Stimulated activated CD8-positive, alpha-beta memory T cell treated with anti-CD3 and anti-CD28 coated beads, Interleukin-15, amount 100 ng/mL, for 1 hour (primary cell): ENCODE measurements around the gene GRAMD1B.
"Not testable (repeated sequence)": the region's sequence is repeated elsewhere in the genome, so short reads cannot be mapped to it uniquely, and the experiment has no call there.

Experiments used
- DNase-seq: peaks from one replicate; pipeline ENCODE4 v3.0.0-alpha.2; 2020; ENCODE audit warnings: low read depth

Gene GRAMD1B

DNA sequence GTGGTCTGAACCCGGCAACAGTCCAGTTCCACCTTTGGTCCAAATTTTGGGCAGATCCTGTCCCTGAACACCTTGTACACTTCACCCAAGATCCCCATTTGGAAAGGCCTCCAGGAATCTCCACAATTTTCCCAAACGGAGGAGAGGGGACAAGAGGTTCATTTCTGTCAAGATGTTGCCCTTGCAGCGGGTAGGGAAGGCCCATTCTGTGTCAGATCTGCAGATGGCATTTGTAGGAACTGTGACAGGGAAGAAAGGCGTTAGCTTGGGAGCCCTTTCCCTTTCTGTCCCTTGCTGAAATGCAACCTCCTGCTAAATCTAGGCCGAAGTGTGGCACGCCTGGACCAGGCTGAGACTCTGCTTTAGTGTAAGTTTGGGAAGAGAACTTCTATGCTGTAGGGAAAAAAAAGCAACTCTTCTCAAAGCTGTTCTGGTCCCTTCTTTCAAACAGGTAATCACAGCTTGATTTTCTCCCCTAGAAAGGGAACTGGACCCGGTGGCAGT, 138.3 kb downstream of the GRAMD1B start:
- DNase-seq: no peak

DNA sequence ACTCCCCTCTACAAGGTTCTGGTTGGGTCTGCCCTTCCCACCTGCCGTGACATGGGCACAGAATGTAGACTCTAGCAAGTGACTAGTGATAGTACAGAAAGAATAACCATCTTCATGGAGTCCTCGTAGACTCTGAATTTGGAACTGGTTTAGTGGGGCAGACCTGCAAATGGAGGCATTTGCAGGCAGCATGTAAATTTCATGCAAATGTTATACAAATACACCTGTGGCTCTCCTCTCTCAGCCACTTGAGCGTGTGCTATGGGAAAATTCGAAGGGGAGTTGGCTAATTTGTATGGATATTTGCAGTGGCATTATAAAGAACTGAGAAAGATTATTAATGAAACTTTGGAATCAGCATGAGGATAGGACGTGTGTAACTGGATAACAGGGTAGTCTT, 139.3 kb downstream of the GRAMD1B start:
- no peak for DNase-seq

GRCh38 chr11:123570939-123571580, 141.0 kb downstream of the GRAMD1B start:
- no peak for DNase-seq

- DNase-seq: not testable (repeated sequence)
These were observed 142.7 kb downstream of the GRAMD1B start for GRCh38 chr11:123572791-123573190.

- DNase-seq: no peak
These were observed 143.2 kb downstream of the GRAMD1B start for GRCh38 chr11:123573286-123573685.

GRCh38 chr11:123575441-123575840, 145.4 kb downstream of the GRAMD1B start:
- DNase-seq: no peak

GRCh38 chr11:123576082-123576481, 146.0 kb downstream of the GRAMD1B start:
- DNase-seq: no peak

DNA sequence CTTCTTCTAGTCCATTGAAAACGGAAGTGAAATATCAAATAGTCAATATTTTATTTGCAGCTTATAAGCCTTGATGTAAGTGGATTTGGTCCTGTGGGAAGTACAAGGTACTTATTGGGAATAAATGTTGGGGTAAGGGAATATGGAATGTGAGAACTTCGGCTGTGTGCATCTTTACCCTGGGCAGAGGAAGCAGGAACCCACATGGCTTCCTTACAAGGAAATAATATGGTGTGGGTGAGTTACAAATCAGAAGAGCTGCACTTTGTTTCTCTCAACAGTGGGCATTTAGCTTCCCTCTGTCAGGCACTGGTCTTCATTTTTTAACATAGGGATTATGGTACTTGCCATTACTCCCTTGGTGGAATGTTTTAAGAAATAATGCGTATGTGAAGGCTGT, 146.4 kb downstream of the GRAMD1B start:
- DNase-seq: no peak

- peak; percentile 33 for DNase-seq
These were observed 147.1 kb downstream of the GRAMD1B start for GRCh38 chr11:123577081-123577598.

DNA sequence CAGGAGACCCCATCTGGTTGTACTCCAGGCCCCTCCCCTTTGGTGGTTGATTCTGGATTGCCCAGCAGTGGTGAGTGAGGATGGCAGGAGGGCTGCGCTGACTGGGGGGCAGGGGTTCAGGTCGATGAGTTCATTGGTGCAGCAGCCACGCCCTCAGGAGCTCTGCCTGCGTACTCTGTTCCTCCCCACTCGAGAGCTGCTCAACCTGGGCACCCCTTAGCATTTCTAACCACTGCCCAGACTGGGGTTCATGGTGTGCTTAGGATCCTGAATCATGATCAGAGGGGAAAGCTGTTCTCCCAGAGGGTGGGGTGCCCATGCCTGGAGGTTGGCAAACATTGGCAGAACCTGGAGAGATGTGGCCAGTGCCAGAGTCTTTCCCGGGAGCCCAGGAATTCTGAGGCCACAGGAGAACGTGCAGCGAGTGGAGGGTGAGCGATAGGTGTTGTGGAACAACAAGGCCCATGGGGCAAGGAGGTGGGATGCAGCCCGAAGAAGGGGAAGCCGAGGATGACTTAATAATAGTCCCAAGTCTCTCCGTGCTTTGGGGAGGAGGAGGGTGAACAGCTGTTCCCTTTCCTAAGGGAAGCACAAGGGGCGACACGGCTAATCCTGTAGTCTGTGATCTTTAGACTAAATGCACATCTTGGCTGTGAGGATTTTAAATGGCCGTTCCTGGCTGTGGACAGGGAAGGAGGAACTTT, 148.9 kb downstream of the GRAMD1B start:
- no peak for DNase-seq

- DNase-seq: no peak
These were observed 149.4 kb downstream of the GRAMD1B start for GRCh38 chr11:123579482-123579812.

DNA sequence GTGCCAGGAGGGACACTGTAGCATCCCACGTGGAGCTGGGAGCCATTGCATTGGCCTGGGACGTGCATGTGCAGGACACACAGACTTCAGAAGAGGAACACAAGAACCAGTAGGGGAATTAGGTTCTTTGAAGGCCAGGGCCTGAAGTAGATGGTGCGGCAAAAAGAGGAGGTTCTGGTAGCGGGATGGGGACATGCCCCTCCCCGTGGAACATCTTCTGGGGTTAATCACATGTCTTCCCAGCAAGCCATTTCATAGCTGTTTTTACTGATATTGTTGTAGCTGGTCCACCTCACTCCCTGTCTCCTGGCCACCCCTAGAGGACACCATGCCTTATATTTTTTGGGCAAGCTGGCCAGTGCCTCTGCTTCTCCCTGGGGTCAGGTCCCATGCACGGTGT, 150.1 kb downstream of the GRAMD1B start:
- DNase-seq: no peak

- peak; percentile 38 for DNase-seq
These were observed 150.6 kb downstream of the GRAMD1B start for GRCh38 chr11:123580557-123581275.

- DNase-seq: no peak
These were observed 151.8 kb downstream of the GRAMD1B start for GRCh38 chr11:123581651-123582399.

DNA sequence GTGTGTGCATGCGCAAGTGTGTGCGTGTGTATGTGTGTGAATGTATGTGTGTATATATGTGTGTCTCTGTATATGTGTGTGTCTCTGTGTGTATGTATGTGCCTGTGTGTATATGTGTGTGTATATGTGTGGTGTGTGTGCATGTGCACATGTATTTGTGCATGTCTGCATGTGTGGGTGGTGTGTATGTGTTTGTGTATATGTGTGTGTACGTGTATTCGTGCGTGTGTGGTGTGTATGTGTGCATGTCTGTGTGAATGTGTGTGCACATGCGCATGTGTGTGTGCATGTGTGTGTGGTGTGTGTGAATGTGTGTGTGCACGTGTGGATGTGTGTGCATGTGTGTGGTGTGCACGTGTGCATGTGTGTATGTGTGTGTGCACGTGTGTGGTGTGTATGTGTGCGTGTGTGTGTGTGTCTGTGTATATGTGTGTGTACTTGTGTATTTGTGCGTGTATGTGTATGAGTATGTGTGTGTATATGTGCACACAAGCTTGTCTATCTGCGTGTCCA, 153.0 kb downstream of the GRAMD1B start:
- no peak for DNase-seq

DNA sequence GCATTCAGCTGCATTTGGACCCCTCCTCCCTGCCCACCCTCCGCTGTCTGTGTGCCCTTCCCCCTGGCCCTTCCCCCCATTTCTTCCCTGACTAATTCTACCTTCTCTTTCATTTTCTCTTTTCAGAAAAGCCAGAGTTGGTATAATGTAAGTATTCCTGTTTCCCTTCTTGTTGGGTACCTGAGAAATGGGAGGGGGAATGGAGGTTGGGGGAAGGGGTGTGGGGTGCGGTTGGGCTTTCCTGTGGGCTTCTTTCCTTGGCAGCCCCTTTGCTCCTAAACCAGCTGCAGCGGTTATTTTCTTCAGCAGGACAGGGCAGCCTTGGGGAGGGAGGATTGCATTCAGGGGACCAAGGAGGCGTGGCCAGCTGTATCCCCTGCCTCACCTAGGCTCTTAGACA, 154.1 kb downstream of the GRAMD1B start:
- no peak for DNase-seq

DNA sequence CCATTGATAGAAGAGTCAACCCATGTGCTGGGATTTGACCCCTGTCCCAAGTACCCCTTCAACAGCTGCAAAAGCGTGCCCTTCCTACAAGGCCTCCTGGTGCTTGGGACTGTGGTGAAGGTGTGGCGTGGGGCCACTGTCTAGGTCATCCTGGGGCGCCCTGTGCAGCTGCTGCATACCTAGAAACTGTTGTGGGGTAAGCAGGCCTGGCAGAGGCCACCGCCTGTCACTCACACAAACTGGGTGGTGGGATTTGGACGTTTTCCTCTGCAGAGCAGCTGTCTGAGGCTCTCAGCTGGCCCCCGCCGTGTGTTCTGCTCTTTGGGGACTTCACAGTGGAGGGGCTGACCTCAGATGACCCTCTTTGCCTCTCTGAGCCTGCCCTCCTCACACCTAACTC, 154.7 kb downstream of the GRAMD1B start:
- no peak for DNase-seq

GRCh38 chr11:123585206-123585605, 155.1 kb downstream of the GRAMD1B start:
- no peak for DNase-seq

GRCh38 chr11:123585706-123586105, 155.6 kb downstream of the GRAMD1B start:
- DNase-seq: no peak

- no peak for DNase-seq
These were observed 156.5 kb downstream of the GRAMD1B start for GRCh38 chr11:123586568-123586967.

GRCh38 chr11:123587044-123587443, 157.0 kb downstream of the GRAMD1B start:
- DNase-seq: no peak

DNA sequence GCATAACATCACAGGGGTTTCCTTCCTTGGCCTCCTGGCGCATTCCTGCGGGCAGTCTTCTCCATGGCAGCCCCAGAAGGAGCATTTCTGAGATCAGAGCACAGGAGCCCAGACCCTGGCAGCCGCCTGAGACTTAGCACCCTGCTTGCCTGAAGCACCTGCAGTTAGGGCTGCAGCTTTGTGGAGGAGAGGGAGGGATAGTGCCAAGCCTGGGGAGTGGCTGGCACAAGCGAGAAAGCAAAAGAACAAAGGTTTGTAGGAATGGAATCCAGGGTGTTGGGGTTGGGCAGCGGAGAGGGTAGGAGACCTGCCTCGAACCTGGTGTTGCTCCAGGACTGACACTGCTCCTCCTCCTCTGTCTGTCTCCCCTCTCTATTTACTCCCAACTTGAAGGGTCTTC, 157.5 kb downstream of the GRAMD1B start:
- no peak for DNase-seq
